NCI-H2029 (cell line): ENCODE results near the gene INHBE.
A peak's percentile ranks its signal among the peaks of the same experiment; 100 is the strongest.
"Not testable (repeated sequence)": the region's sequence is repeated elsewhere in the genome, so short reads cannot be mapped to it uniquely, and the experiment has no call there.

ENCODE experiments used
- DNase-seq: peaks from one replicate; lab custom pipeline; 2025; lab: John Stamatoyannopoulos, UW

Gene INHBE

GRCh38 chr12:57454566-57455373 lies at the start of gene INHBE:
Gene INHBE (plus strand): TSS chr12:57455307. CDS start chr12:57455537, 230 bp downstream.
- DNase-seq, result peak; percentile 57

- DNase-seq, result no peak
Observed at GRCh38 chr12:57410534-57410933, 44.6 kb upstream of the INHBE start.

- DNase-seq, result not testable (repeated sequence)
Observed at GRCh38 chr12:57414160-57414559, 40.9 kb upstream of the INHBE start.

GRCh38 chr12:57415088-57415487 lies 40.0 kb upstream of the INHBE start:
- DNase-seq, result no peak

- DNase-seq, result no peak
Observed at GRCh38 chr12:57416039-57416996, 38.8 kb upstream of the INHBE start.

GRCh38 chr12:57418255-57418654 lies 36.9 kb upstream of the INHBE start:
- DNase-seq, result no peak

GRCh38 chr12:57419495-57419894 lies 35.6 kb upstream of the INHBE start:
- DNase-seq, result no peak

- DNase-seq, result no peak
Observed at GRCh38 chr12:57420482-57420881, 34.6 kb upstream of the INHBE start.

GRCh38 chr12:57426948-57427347 lies 28.2 kb upstream of the INHBE start:
- DNase-seq, result not testable (repeated sequence)

- no peak for DNase-seq
Observed at GRCh38 chr12:57428965-57429364, 26.1 kb upstream of the INHBE start.

- DNase-seq, result no peak
Observed at GRCh38 chr12:57429473-57430111, 25.5 kb upstream of the INHBE start.

- DNase-seq, result peak; percentile 50
Observed at GRCh38 chr12:57430112-57430930, 24.8 kb upstream of the INHBE start.

- DNase-seq, result peak; percentile 94
Observed at GRCh38 chr12:57430931-57431566, 24.1 kb upstream of the INHBE start, which contains the start of gene R3HDM2. Gene R3HDM2 (minus strand): TSS chr12:57431043. CDS start chr12:57310428, 120,615 bp downstream.

- DNase-seq, result no peak
Observed at GRCh38 chr12:57431654-57432188, 23.4 kb upstream of the INHBE start.

GRCh38 chr12:57433370-57433769 lies 21.7 kb upstream of the INHBE start:
- no peak for DNase-seq

GRCh38 chr12:57434517-57435223 lies 20.4 kb upstream of the INHBE start, which contains the start of gene INHBC:
Gene INHBC (plus strand): TSS chr12:57434784. CDS start chr12:57434887, 103 bp downstream.
- DNase-seq, result no peak

- DNase-seq, result no peak
Observed at GRCh38 chr12:57435293-57435692, 19.8 kb upstream of the INHBE start.

- DNase-seq, result no peak
Observed at GRCh38 chr12:57438400-57438799, 16.7 kb upstream of the INHBE start.

- no peak for DNase-seq
Observed at GRCh38 chr12:57439762-57440266, 15.3 kb upstream of the INHBE start.
